ENCODE data around the gene NAPB.

NAPB gene

DNA sequence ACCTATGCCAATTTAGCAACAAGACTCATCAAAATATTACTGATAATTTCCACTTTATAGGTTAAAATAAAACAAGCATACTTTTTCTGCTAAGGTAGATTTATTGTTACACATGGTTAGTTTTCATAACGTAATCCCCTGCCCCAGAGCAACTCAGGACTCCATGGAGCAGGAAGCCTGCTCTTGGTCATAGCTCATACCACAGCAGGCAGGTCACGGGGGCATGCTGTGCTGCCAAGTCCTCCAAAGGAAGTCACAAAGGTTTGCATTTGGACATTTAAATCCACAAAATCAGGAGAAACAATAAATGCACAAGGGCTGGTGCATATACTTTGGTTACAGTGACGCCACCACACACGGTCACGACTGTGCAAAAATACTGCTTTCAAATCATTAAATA is 46.8 kb downstream of the NAPB start:
- H3F3A ChIP-seq (ENCODE audit: low read depth), result no peaks in the 10 kb centered on the region
- H3K4me3 ChIP-seq (ENCODE audit: low read length, poor library complexity, severe bottlenecking), result no peak overlapping the region
- TF ChIP-seq, protein P1, sequence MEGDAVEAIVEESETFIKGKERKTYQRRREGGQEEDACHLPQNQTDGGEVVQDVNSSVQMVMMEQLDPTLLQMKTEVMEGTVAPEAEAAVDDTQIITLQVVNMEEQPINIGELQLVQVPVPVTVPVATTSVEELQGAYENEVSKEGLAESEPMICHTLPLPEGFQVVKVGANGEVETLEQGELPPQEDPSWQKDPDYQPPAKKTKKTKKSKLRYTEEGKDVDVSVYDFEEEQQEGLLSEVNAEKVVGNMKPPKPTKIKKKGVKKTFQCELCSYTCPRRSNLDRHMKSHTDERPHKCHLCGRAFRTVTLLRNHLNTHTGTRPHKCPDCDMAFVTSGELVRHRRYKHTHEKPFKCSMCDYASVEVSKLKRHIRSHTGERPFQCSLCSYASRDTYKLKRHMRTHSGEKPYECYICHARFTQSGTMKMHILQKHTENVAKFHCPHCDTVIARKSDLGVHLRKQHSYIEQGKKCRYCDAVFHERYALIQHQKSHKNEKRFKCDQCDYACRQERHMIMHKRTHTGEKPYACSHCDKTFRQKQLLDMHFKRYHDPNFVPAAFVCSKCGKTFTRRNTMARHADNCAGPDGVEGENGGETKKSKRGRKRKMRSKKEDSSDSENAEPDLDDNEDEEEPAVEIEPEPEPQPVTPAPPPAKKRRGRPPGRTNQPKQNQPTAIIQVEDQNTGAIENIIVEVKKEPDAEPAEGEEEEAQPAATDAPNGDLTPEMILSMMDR (conservative IDR thresholded peaks at IDR 0.05; ENCODE audit: low read length), result no peak
- no peak for TF ChIP-seq EZH2phosphoT487 (IDR thresholded peaks at IDR 0.05; ENCODE audit: borderline replicate concordance)
- H3K27me3 ChIP-seq (ENCODE audit: insufficient read depth, low read length, poor library complexity, severe bottlenecking), result no peaks in the 10 kb centered on the region
- H3K79me2 ChIP-seq (ENCODE audit: insufficient read depth, low read length), result no peaks in the 10 kb centered on the region; the same call in 1 of the 2 replicates
- H3K36me3 ChIP-seq (ENCODE audit: insufficient read depth, low read length), result peaks cover 90% of the 10 kb centered on the region
- H3K9me3 ChIP-seq (ENCODE audit: insufficient read depth, low read depth, low read length), result no peaks in the 10 kb centered on the region
- H3K9ac ChIP-seq (ENCODE audit: low read depth, low read length, poor library complexity, severe bottlenecking), result no peak overlapping the region
- no peak overlapping the region for H3K4me2 ChIP-seq (ENCODE audit: low read depth, low read length, poor library complexity, severe bottlenecking)
- H3K9me2 ChIP-seq (replicated peaks; ENCODE audit: low read depth, low read length), result no peaks in the 10 kb centered on the region
- no peak overlapping the region for H2AFZ ChIP-seq (ENCODE audit: low read length)
- no peaks in the 10 kb centered on the region for H4K20me1 ChIP-seq (ENCODE audit: insufficient read depth, low read length, poor library complexity, severe bottlenecking)
- H3K4me1 ChIP-seq (ENCODE audit: insufficient read depth, low read length, poor library complexity, severe bottlenecking), result no peaks in the 10 kb centered on the region

DNA sequence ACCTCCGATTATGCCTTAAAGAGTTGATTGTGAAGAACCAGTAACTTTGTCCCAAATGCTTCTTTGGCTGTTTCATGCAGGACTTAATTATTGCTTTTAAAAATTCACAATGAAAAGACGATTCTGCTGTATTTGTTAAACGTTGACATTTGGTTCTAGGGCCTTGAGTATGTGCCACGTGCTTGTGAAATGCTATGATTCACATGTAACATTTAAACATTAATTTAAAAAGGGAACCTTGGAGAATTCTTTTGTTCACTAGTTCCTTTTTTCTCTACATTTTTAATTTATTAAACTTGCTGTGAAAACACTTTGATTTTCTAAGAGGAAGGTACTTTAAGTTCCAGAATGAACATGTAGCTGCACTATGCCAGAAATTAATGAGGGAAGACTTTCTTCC is 49.8 kb downstream of the NAPB start:
- Histone ChIP-seq H3K36me3 (ENCODE audit: insufficient read depth, low read length) (peaks cover 81% of the 10 kb centered on the region), H3K4me1 (ENCODE audit: insufficient read depth, low read length, poor library complexity, severe bottlenecking) (peaks cover 19% of the 10 kb centered on the region), H3K9me2 (replicated peaks; ENCODE audit: low read depth, low read length) (no peaks in the 10 kb centered on the region), H2AFZ (ENCODE audit: low read length) (no peak overlapping the region), H3K9me3 (ENCODE audit: insufficient read depth, low read depth, low read length) (no peaks in the 10 kb centered on the region), H3K4me3 (ENCODE audit: low read length, poor library complexity, severe bottlenecking) (no peak overlapping the region), H4K20me1 (ENCODE audit: insufficient read depth, low read length, poor library complexity, severe bottlenecking) (peaks cover 19% of the 10 kb centered on the region), H3K27me3 (ENCODE audit: insufficient read depth, low read length, poor library complexity, severe bottlenecking) (no peaks in the 10 kb centered on the region), H3K79me2 (ENCODE audit: insufficient read depth, low read length) (peaks cover 24% of the 10 kb centered on the region), H3F3A (ENCODE audit: low read depth) (no peaks in the 10 kb centered on the region), H3K9ac (ENCODE audit: low read depth, low read length, poor library complexity, severe bottlenecking) (no peak overlapping the region), H3K4me2 (ENCODE audit: low read depth, low read length, poor library complexity, severe bottlenecking) (no peak overlapping the region)
- TF ChIP-seq, protein P1 (conservative IDR thresholded peaks at IDR 0.05; ENCODE audit: low read length), result no peak
- TF ChIP-seq EZH2phosphoT487 (IDR thresholded peaks at IDR 0.05; ENCODE audit: borderline replicate concordance), result no peak

DNA sequence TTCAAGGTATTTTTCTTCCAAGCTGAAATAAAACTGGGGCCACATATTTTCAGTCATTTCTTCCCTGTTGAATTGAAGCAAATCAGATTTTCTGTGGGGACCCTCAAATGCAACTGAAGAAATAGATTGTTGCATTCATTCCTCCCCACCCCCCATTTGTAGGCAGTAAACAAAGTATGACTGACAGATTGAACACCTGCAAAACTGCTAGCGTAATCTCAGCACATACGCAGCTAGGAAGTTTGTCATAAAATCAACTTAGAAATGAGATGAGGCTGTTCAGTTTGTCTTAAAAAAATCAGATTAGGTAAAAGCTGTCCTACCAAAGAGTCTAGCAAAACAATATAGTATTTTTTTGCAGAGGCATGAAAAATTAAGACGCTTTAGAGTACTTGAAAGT is 50.4 kb downstream of the NAPB start:
- Histone ChIP-seq H3K79me2 (ENCODE audit: insufficient read depth, low read length) (peaks cover 30% of the 10 kb centered on the region), H3K27me3 (ENCODE audit: insufficient read depth, low read length, poor library complexity, severe bottlenecking) (no peaks in the 10 kb centered on the region), H3K4me1 (ENCODE audit: insufficient read depth, low read length, poor library complexity, severe bottlenecking) (peaks cover 24% of the 10 kb centered on the region), H3K36me3 (ENCODE audit: insufficient read depth, low read length) (peaks cover 75% of the 10 kb centered on the region), H3K9ac (ENCODE audit: low read depth, low read length, poor library complexity, severe bottlenecking) (no peak overlapping the region), H3K4me3 (ENCODE audit: low read length, poor library complexity, severe bottlenecking) (no peak overlapping the region), H3K9me2 (replicated peaks; ENCODE audit: low read depth, low read length) (no peaks in the 10 kb centered on the region), H3K4me2 (ENCODE audit: low read depth, low read length, poor library complexity, severe bottlenecking) (no peak overlapping the region), H3F3A (ENCODE audit: low read depth) (no peaks in the 10 kb centered on the region), H4K20me1 (ENCODE audit: insufficient read depth, low read length, poor library complexity, severe bottlenecking) (peaks cover 25% of the 10 kb centered on the region), H3K9me3 (ENCODE audit: insufficient read depth, low read depth, low read length) (no peaks in the 10 kb centered on the region), H2AFZ (ENCODE audit: low read length) (no peak overlapping the region)
- TF ChIP-seq, protein P1 (conservative IDR thresholded peaks at IDR 0.05; ENCODE audit: low read length), result no peak
- no peak for TF ChIP-seq EZH2phosphoT487 (IDR thresholded peaks at IDR 0.05; ENCODE audit: borderline replicate concordance)
